ENCODE results near the gene RPS6KA5. TPM values are rescaled to one million over a fixed set of nuclear protein-coding genes. Genes with fewer than 3 reads are reported as not detected.

Gene RPS6KA5
- total RNA-seq, 1 experiment from 2014 or later = 2.6 TPM

DNA sequence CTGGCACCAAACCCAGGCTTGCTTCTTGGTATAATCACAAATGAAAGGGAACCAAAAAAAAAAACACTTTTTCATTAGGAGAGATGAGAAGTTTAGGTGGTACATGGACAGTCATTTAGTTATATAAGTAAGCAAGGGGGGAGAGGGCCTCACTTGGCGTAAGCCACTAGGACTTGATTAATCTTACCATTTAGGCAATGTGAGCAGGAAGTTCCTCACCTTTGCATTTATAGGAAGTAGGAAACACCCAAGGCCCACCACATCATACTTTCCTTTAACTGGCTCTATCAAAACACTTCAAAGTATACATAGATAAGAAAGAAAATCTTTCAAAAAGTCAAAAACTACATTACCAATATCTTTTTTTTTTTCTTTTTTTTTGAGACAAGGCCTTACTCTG is 6.7 kb upstream of the RPS6KA5 start:
- no peaks in the 10 kb centered on the region for H3K36me3 ChIP-seq (ENCODE audit: control insufficient read depth, insufficient read depth, low read length)
- no peak for ATAC-seq
- H3K4me1 ChIP-seq (ENCODE audit: control insufficient read depth, insufficient read depth, low read length) = no peaks in the 10 kb centered on the region
- TF ChIP-seq, protein P1, sequence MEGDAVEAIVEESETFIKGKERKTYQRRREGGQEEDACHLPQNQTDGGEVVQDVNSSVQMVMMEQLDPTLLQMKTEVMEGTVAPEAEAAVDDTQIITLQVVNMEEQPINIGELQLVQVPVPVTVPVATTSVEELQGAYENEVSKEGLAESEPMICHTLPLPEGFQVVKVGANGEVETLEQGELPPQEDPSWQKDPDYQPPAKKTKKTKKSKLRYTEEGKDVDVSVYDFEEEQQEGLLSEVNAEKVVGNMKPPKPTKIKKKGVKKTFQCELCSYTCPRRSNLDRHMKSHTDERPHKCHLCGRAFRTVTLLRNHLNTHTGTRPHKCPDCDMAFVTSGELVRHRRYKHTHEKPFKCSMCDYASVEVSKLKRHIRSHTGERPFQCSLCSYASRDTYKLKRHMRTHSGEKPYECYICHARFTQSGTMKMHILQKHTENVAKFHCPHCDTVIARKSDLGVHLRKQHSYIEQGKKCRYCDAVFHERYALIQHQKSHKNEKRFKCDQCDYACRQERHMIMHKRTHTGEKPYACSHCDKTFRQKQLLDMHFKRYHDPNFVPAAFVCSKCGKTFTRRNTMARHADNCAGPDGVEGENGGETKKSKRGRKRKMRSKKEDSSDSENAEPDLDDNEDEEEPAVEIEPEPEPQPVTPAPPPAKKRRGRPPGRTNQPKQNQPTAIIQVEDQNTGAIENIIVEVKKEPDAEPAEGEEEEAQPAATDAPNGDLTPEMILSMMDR (IDR thresholded peaks at IDR 0.05) = no peak
- TF ChIP-seq SIN3A (IDR thresholded peaks at IDR 0.05; ENCODE audit: borderline replicate concordance, insufficient read depth, low read depth, low read length) (no peak), POLR2AphosphoS5 (IDR thresholded peaks at IDR 0.05; ENCODE audit: low read depth, low read length) (no peak), TCF7L2 (IDR thresholded peaks at IDR 0.05; ENCODE audit: low read depth, low read length) (no peak)
- TF ChIP-seq, protein P2, sequence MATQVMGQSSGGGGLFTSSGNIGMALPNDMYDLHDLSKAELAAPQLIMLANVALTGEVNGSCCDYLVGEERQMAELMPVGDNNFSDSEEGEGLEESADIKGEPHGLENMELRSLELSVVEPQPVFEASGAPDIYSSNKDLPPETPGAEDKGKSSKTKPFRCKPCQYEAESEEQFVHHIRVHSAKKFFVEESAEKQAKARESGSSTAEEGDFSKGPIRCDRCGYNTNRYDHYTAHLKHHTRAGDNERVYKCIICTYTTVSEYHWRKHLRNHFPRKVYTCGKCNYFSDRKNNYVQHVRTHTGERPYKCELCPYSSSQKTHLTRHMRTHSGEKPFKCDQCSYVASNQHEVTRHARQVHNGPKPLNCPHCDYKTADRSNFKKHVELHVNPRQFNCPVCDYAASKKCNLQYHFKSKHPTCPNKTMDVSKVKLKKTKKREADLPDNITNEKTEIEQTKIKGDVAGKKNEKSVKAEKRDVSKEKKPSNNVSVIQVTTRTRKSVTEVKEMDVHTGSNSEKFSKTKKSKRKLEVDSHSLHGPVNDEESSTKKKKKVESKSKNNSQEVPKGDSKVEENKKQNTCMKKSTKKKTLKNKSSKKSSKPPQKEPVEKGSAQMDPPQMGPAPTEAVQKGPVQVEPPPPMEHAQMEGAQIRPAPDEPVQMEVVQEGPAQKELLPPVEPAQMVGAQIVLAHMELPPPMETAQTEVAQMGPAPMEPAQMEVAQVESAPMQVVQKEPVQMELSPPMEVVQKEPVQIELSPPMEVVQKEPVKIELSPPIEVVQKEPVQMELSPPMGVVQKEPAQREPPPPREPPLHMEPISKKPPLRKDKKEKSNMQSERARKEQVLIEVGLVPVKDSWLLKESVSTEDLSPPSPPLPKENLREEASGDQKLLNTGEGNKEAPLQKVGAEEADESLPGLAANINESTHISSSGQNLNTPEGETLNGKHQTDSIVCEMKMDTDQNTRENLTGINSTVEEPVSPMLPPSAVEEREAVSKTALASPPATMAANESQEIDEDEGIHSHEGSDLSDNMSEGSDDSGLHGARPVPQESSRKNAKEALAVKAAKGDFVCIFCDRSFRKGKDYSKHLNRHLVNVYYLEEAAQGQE (IDR thresholded peaks at IDR 0.05; ENCODE audit: insufficient read depth in 1 of 2, low read depth in 2 of 2, low read length in 1 of 2) = no peak
- intact Hi-C loops (cut with micrococcal nuclease; ENCODE audit: unreplicated experiment) = no loop called here
- BruUV-seq (replicated peaks) = no TSS peak
- no peaks in the 10 kb centered on the region for H3K9me3 ChIP-seq (ENCODE audit: control insufficient read depth, insufficient read depth, low read depth, low read length)
- DNase-seq (ENCODE audit: low read depth, low spot score) = no peak
- POLR2A ChIA-PET = no interaction called here
- CTCF ChIA-PET = interaction anchor here (0.7 kb wide), 1 partner anchor 32 kb away, joined by 3 read pairs; no protein-coding TSS in a partner anchor
- no peaks in the 10 kb centered on the region for H3K27me3 ChIP-seq (ENCODE audit: control insufficient read depth, insufficient read depth, low read length)
- no peak overlapping the region for H3K27ac ChIP-seq (ENCODE audit: low read length)
- in situ Hi-C loops (cut with HindIII; ENCODE audit: low pct_unique_long_range_greater_than_20kb, low sequenced_read_pairs) = no loop called here
- H3K4me3 ChIP-seq (ENCODE audit: low read depth in 2 of 2, low read length in 2 of 2) = no peak overlapping the region

DNA sequence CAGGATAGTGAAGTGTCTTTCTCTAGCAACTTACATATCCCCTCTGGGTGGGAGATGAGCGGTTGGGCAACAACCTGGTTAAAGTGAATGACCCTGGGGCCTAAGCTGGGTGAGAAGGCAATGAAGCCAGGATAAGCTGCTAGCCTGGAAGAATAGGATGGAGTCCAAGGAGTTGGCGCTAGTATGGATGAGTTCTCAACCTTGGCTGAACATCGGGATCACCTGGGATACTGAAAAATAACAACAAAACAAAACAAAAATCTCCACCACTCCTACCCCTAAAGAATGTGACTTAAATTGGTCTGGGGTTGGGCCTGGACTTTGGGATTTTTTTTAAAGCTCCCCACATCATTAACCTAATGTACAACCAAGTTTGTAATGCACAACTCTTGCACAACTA is 4.8 kb upstream of the RPS6KA5 start:
- ChIA-PET POLR2A (no interaction called here), CTCF (no interaction called here)
- H3K4me3 ChIP-seq (ENCODE audit: low read depth in 2 of 2, low read length in 2 of 2) = no peak overlapping the region
- no peak for DNase-seq (ENCODE audit: low read depth, low spot score)
- ATAC-seq = no peak
- no peaks in the 10 kb centered on the region for H3K4me1 ChIP-seq (ENCODE audit: control insufficient read depth, insufficient read depth, low read length)
- intact Hi-C loops (cut with micrococcal nuclease; ENCODE audit: unreplicated experiment) = no loop called here
- TF ChIP-seq, protein P2 (IDR thresholded peaks at IDR 0.05; ENCODE audit: insufficient read depth in 1 of 2, low read depth in 2 of 2, low read length in 1 of 2) = no peak
- TF ChIP-seq, protein P1 (IDR thresholded peaks at IDR 0.05) = no peak
- no peak for TF ChIP-seq SIN3A (IDR thresholded peaks at IDR 0.05; ENCODE audit: borderline replicate concordance, insufficient read depth, low read depth, low read length)
- no peak for TF ChIP-seq TCF7L2 (IDR thresholded peaks at IDR 0.05; ENCODE audit: low read depth, low read length)
- no peak for TF ChIP-seq POLR2AphosphoS5 (IDR thresholded peaks at IDR 0.05; ENCODE audit: low read depth, low read length)
- no peaks in the 10 kb centered on the region for H3K27me3 ChIP-seq (ENCODE audit: control insufficient read depth, insufficient read depth, low read length)
- H3K36me3 ChIP-seq (ENCODE audit: control insufficient read depth, insufficient read depth, low read length) = no peaks in the 10 kb centered on the region
- in situ Hi-C loops (cut with HindIII; ENCODE audit: low pct_unique_long_range_greater_than_20kb, low sequenced_read_pairs) = no loop called here
- BruUV-seq (replicated peaks) = no TSS peak
- no peaks in the 10 kb centered on the region for H3K9me3 ChIP-seq (ENCODE audit: control insufficient read depth, insufficient read depth, low read depth, low read length)
- no peak overlapping the region for H3K27ac ChIP-seq (ENCODE audit: low read length)
